Uterus (tissue), 2 donors: ENCODE data around the gene TNKS2.

ENCODE experiments used
- CTCF ChIP-seq, 4 experiments: fragments of 200-600 bp in 2 of 4; fragments of 450-650 bp in 2 of 4; sonication (generic) in 2 of 4; IDR thresholded peaks; one replicate each; pipeline ENCODE4 v1.5.1; 2016 to 2019; ENCODE audit warnings: antibody characterized with exemption in 4 of 4, mild to moderate bottlenecking in 2 of 4, moderate library complexity in 1 of 4
- POLR2A ChIP-seq, 2 donors: fragments of 450-650 bp; IDR thresholded peaks; one replicate each; pipeline ENCODE4 v1.6.1; 2016; ENCODE audit warnings: antibody characterized with exemption in 2 of 2, mild to moderate bottlenecking in 1 of 2, moderate library complexity in 1 of 2

DNA sequence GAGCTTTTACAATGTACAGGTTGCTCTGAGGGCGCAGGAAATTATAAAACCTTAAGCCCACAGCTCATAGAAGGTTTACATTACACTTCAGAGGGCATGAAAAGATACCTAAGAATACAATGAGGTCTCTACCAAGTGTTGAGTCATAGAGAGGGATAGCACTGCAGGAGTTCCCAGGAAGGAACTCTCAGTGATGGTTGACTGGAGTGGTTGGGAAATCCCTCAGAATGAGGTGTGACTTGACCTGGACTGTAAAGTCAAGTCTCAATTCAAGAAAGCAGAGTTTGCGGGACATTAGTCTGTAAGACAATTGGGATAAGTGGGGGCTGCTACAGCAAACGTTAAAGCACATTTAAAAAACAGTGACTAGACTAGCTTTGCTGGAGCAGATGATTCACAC lies 21.9 kb downstream of the TNKS2 start:
- TF ChIP-seq CTCF (IDR thresholded peaks at IDR 0.05) (no peak), POLR2A (IDR thresholded peaks at IDR 0.05) (no peak)
